ENCODE data around the gene DMAP1.

DMAP1 gene

GRCh38 chr1:44229435-44230167 is 16.3 kb downstream of the DMAP1 start:
- no peak for DNase-seq

GRCh38 chr1:44230796-44231195 is 17.5 kb downstream of the DMAP1 start:
- DNase-seq = no peak

- no peak for DNase-seq
These were observed 20.3 kb downstream of the DMAP1 start for GRCh38 chr1:44233593-44233992.

- no peak for DNase-seq
These were observed 22.5 kb downstream of the DMAP1 start for GRCh38 chr1:44235808-44236207.

- DNase-seq = no peak
These were observed 23.4 kb downstream of the DMAP1 start for GRCh38 chr1:44236490-44237272.

- DNase-seq = peak; percentile 51
These were observed 24.6 kb downstream of the DMAP1 start for GRCh38 chr1:44237721-44238457.

- DNase-seq = no peak
These were observed 25.4 kb downstream of the DMAP1 start for GRCh38 chr1:44238660-44239059.

GRCh38 chr1:44239331-44239960 is 26.2 kb downstream of the DMAP1 start:
- DNase-seq = no peak

GRCh38 chr1:44239961-44240371 is 26.7 kb downstream of the DMAP1 start:
- no peak for DNase-seq

- no peak for DNase-seq
These were observed 27.8 kb downstream of the DMAP1 start for GRCh38 chr1:44240802-44241671.

- DNase-seq = no peak
These were observed 29.5 kb downstream of the DMAP1 start for GRCh38 chr1:44242746-44243145.

- DNase-seq = no peak
These were observed 30.7 kb downstream of the DMAP1 start for GRCh38 chr1:44243782-44244495.

GRCh38 chr1:44244986-44245385 is 31.7 kb downstream of the DMAP1 start:
- no peak for DNase-seq

GRCh38 chr1:44246806-44247205 is 33.5 kb downstream of the DMAP1 start:
- DNase-seq = no peak

- DNase-seq = no peak
These were observed 36.3 kb downstream of the DMAP1 start for GRCh38 chr1:44249543-44249942.

- no peak for DNase-seq
These were observed 37.0 kb downstream of the DMAP1 start for GRCh38 chr1:44250068-44250781.

- no peak for DNase-seq
These were observed 38.2 kb downstream of the DMAP1 start for GRCh38 chr1:44251486-44251885.

GRCh38 chr1:44251989-44252671 is 38.9 kb downstream of the DMAP1 start:
- DNase-seq = no peak

GRCh38 chr1:44254392-44254910 is 41.2 kb downstream of the DMAP1 start:
- DNase-seq = no peak
